HL-60/S4 treated with phorbol 12-myristate 13-acetate at 8.2 ng/mL for 4 days and 3 days (cell line): ENCODE results near the gene MUS81.

Experiments
- in situ Hi-C: fragments of 300-500 bp; cut with MboI; formaldehyde crosslinking; loops from 2 replicates; pipeline ENCODE4 v1.15.0; 2022; ENCODE audit warnings: low sequenced_read_pairs

The MUS81 gene

GRCh38 chr11:65890324-65891218, 30.3 kb downstream of the MUS81 start, which contains the start of gene CCDC85B:
Gene CCDC85B, plus strand, starts transcription at chr11:65890673. Its CDS starts 111 bp downstream, at chr11:65890784.
- in situ Hi-C loops, result loop anchor here (25.0 kb wide), 1 partner anchor 97 kb away; no protein-coding TSS in a partner anchor

GRCh38 chr11:65891219-65892136, 31.2 kb downstream of the MUS81 start:
- in situ Hi-C loops, result loop anchor here (25.0 kb wide), 1 partner anchor 96 kb away; no protein-coding TSS in a partner anchor

- in situ Hi-C loops, result loop anchor here (25.0 kb wide), 1 partner anchor 95 kb away; no protein-coding TSS in a partner anchor
Measured at GRCh38 chr11:65892137-65892540, 31.9 kb downstream of the MUS81 start.

GRCh38 chr11:65892661-65893317, 32.6 kb downstream of the MUS81 start:
- in situ Hi-C loops, result loop anchor here (25.0 kb wide), 1 partner anchor 95 kb away; no protein-coding TSS in a partner anchor

GRCh38 chr11:65894034-65894591, 33.9 kb downstream of the MUS81 start:
- in situ Hi-C loops, result loop anchor here (25.0 kb wide), 1 partner anchor 93 kb away; no protein-coding TSS in a partner anchor

GRCh38 chr11:65895482-65895981, 35.3 kb downstream of the MUS81 start:
- in situ Hi-C loops, result loop anchor here (25.0 kb wide), 1 partner anchor 92 kb away; no protein-coding TSS in a partner anchor

- in situ Hi-C loops, result loop anchor here (25.0 kb wide), 1 partner anchor 91 kb away; no protein-coding TSS in a partner anchor
Measured at GRCh38 chr11:65896034-65896999, 36.1 kb downstream of the MUS81 start.

- in situ Hi-C loops, result loop anchor here (25.0 kb wide), 1 partner anchor 90 kb away; no protein-coding TSS in a partner anchor
Measured at GRCh38 chr11:65897020-65897471, 36.8 kb downstream of the MUS81 start.

GRCh38 chr11:65898656-65899355, 38.6 kb downstream of the MUS81 start:
- in situ Hi-C loops, result loop anchor here (25.0 kb wide), 1 partner anchor 88 kb away; no protein-coding TSS in a partner anchor

GRCh38 chr11:65899356-65900124, 39.3 kb downstream of the MUS81 start:
- in situ Hi-C loops, result loop anchor here (25.0 kb wide), 1 partner anchor 88 kb away; no protein-coding TSS in a partner anchor

GRCh38 chr11:65900125-65900898, 40.1 kb downstream of the MUS81 start, which contains the start of gene FOSL1:
Gene FOSL1, minus strand, starts transcription at chr11:65900388. Its CDS starts 49 bp downstream, at chr11:65900339.
- in situ Hi-C loops, result no loop called here

- in situ Hi-C loops, result no loop called here
Measured at GRCh38 chr11:65900899-65901180, 40.6 kb downstream of the MUS81 start.

GRCh38 chr11:65903068-65903481, 42.8 kb downstream of the MUS81 start:
- in situ Hi-C loops, result no loop called here

GRCh38 chr11:65903715-65904114, 43.5 kb downstream of the MUS81 start:
- in situ Hi-C loops, result no loop called here

- in situ Hi-C loops, result no loop called here
Measured at GRCh38 chr11:65906602-65907001, 46.4 kb downstream of the MUS81 start.

GRCh38 chr11:65907878-65908277, 47.6 kb downstream of the MUS81 start:
- in situ Hi-C loops, result no loop called here
